ENCODE measurements around the gene SLC22A23. TPM values are rescaled to one million over a fixed set of nuclear protein-coding genes. Genes with fewer than 3 reads are reported as not detected.

SLC22A23 gene
- total RNA-seq, 4 donors from 2014 or later, result 7.6 to 13.1 (median 9.5) TPM

GRCh38 chr6:3371222-3371949 lies 85.5 kb downstream of the SLC22A23 start:
- 91% methylated on average over 5 of the region's 5 CpGs for WGBS
- intact Hi-C loops (cut with DNase I), result no loop called here
- TF ChIP-seq POLR2A (IDR thresholded peaks at IDR 0.05; ENCODE audit: low read depth) (no peak), CTCF (IDR thresholded peaks at IDR 0.05) (no peak), EP300 (IDR thresholded peaks at IDR 0.05) (no peak), POLR2AphosphoS5 (IDR thresholded peaks at IDR 0.05) (no peak)

GRCh38 chr6:3370361-3371221 lies 86.3 kb downstream of the SLC22A23 start:
- Histone ChIP-seq H3K4me1 (peaks cover 0 to 55% (median 37%) of the 10 kb centered on the region in 4 donors), H3K9me3 (no peaks in the 10 kb centered on the region), H3K36me3 (no peaks in the 10 kb centered on the region), H3K4me3 (no peak overlapping the region), H3K27ac (replicated peaks in 1 of 4) (peak overlapping the region in 3 of 4 donors; percentile 16 to 38 (median 25)), H3K27me3 (no peaks in the 10 kb centered on the region)
- TF ChIP-seq CTCF (IDR thresholded peaks at IDR 0.05) (no peak), POLR2A (IDR thresholded peaks at IDR 0.05; ENCODE audit: low read depth) (no peak), POLR2AphosphoS5 (IDR thresholded peaks at IDR 0.05) (no peak), EP300 (IDR thresholded peaks at IDR 0.05) (no peak)
- DNase-seq (ENCODE audit: extremely low spot score), result no peak
- intact Hi-C loops (cut with DNase I), result no loop called here
- WGBS, result 68% methylated on average over 15 of the region's 15 CpGs

More at GRCh38 chr6:3371222-3371949, 85.5 kb downstream of the SLC22A23 start:
- H3K9me3 ChIP-seq, result no peaks in the 10 kb centered on the region
- DNase-seq (ENCODE audit: extremely low spot score), result no peak
- H3K4me3 ChIP-seq, result no peak overlapping the region
- no peaks in the 10 kb centered on the region for H3K27me3 ChIP-seq
- H3K27ac ChIP-seq (replicated peaks in 1 of 4), result peak overlapping the region in 3 of 4 donors; percentile 16 to 38 (median 25)
- no peaks in the 10 kb centered on the region for H3K36me3 ChIP-seq
- H3K4me1 ChIP-seq, result peaks cover 0 to 55% (median 37%) of the 10 kb centered on the region in 4 donors

- DNase-seq (ENCODE audit: extremely low spot score), result no peak
- Histone ChIP-seq H3K27me3 (no peaks in the 10 kb centered on the region), H3K36me3 (no peaks in the 10 kb centered on the region), H3K4me1 (peaks cover 0 to 55% (median 34%) of the 10 kb centered on the region in 4 donors), H3K4me3 (no peak overlapping the region), H3K9me3 (no peaks in the 10 kb centered on the region), H3K27ac (replicated peaks in 1 of 4) (no peak overlapping the region)
- WGBS, result 96% methylated on average over 5 of the region's 5 CpGs
- TF ChIP-seq EP300 (IDR thresholded peaks at IDR 0.05) (no peak), CTCF (IDR thresholded peaks at IDR 0.05) (no peak), POLR2A (IDR thresholded peaks at IDR 0.05; ENCODE audit: low read depth) (no peak)
- intact Hi-C loops (cut with DNase I), result no loop called here
These were observed 86.9 kb downstream of the SLC22A23 start for GRCh38 chr6:3369985-3370360.

- Histone ChIP-seq H3K27me3 (no peaks in the 10 kb centered on the region), H3K4me1 (peaks cover 0 to 49% (median 27%) of the 10 kb centered on the region in 4 donors), H3K4me3 (no peak overlapping the region), H3K9me3 (no peaks in the 10 kb centered on the region), H3K36me3 (no peaks in the 10 kb centered on the region), H3K27ac (replicated peaks in 1 of 4) (no peak overlapping the region)
- 84% methylated on average over 4 of the region's 4 CpGs for WGBS
- intact Hi-C loops (cut with DNase I), result no loop called here
- TF ChIP-seq POLR2A (IDR thresholded peaks at IDR 0.05; ENCODE audit: low read depth), result no peak
- no peak for TF ChIP-seq CTCF (IDR thresholded peaks at IDR 0.05)
- TF ChIP-seq POLR2AphosphoS5 (IDR thresholded peaks at IDR 0.05), result no peak
- TF ChIP-seq EP300 (IDR thresholded peaks at IDR 0.05), result no peak
- DNase-seq (ENCODE audit: extremely low spot score), result no peak
These were observed 88.2 kb downstream of the SLC22A23 start for GRCh38 chr6:3368685-3369084.

Measured in esophagus muscularis mucosa (tissue), 4 donors.